Airway epithelial cell (primary cell): ENCODE results near the gene TAS2R14. TPM values are rescaled to one million over a fixed set of nuclear protein-coding genes. Genes with fewer than 3 reads are reported as not detected.

Experiments
- total RNA-seq: library from RNA; depleted of rRNA; stranded (reverse); fragments of >200 nt; gene quantifications from 2 replicates; pipeline ENCODE4 v1.2.3, GENCODE V29; 2015

Gene TAS2R14
- 0.28 TPM in 1 of 2 replicates, not detected in the other for total RNA-seq

DNA sequence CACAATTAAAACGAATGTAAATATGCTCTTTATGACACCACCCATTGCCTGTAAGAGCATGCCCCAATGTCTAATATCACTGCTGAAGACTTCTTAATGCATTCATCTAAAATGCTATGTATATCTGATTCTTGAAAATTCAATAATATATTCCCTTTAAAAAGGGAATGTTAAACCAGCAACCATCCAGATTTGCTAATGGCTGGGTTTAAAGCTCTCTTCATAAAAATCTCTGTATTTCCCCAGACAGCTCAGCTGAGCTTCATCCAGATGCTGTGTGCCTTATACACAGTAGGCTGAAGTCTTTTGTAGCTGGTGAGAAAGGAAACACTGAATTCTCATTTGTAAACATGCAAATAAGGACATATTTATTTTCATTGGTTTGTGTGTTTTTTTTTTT is at the start of gene TAS2R14:
TAS2R14 (minus strand) TSS at position 101 of the 400 bp plus-strand sequence; CDS start at position 45, 56 bp downstream.

DNA sequence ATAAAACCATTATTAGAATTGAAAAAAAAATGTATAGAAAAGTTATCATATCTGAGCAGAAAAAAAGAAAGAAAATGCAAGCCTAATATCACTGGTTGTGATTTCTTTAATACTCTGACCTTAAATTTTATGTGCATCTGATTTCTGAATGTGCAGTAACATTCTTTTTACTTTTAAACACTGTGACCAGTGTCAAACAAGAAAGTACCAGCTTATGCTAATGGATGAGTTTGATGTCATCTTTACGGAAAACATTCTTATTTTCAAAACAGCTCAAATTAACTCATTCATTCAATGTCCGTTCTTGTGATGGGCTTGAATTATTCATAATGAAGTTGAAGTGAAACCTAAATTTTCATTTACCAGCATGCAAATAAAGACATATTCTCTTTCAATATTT is 47.7 kb upstream of the TAS2R14 start, which contains the start of gene TAS2R50:
TAS2R50 (minus strand) TSS at position 101 of the 400 bp plus-strand sequence; CDS start at position 49, 52 bp downstream.

GRCh38 chr12:10928746-10929286 is 10.2 kb downstream of the TAS2R14 start, which contains the start of gene PRH2:
TSS of gene PRH2 (plus strand) at chr12:10929236. CDS start at chr12:10929274, 38 bp downstream.

GRCh38 chr12:10909462-10909861 is 29.6 kb downstream of the TAS2R14 start, which contains the start of gene TAS2R13:
TSS of gene TAS2R13 (minus strand) at chr12:10909562. CDS start at chr12:10909298, 264 bp downstream.

Other genes starting within 250 kb of the TAS2R14 start
- 371 and 373 TPM in 2 replicates for gene YBX3, start 215.9 kb downstream of the TAS2R14 start, total RNA-seq
- gene TAS2R7, start 136.6 kb downstream of the TAS2R14 start, total RNA-seq = not detected in 2 replicates
- not detected in 2 replicates for gene TAS2R8, start 132.0 kb downstream of the TAS2R14 start, total RNA-seq
- not detected in 2 replicates for gene TAS2R9, start 129.1 kb downstream of the TAS2R14 start, total RNA-seq
- 0.14 TPM in 1 of 2 replicates, not detected in the other for gene TAS2R10, start 112.9 kb downstream of the TAS2R14 start, total RNA-seq
- gene PRR4, start 89.8 kb downstream of the TAS2R14 start, total RNA-seq = 1.6 TPM in 1 of 2 replicates, not detected in the other
- 1.5 and 2.4 TPM in 2 replicates for gene PRH1, start 55.0 kb downstream of the TAS2R14 start, total RNA-seq
- gene TAS2R13, start 29.7 kb downstream of the TAS2R14 start, total RNA-seq = 0.14 TPM in 1 of 2 replicates, not detected in the other
- gene PRH2, start 10.0 kb downstream of the TAS2R14 start, total RNA-seq = not detected in 2 replicates
- gene TAS2R50, start 47.6 kb upstream of the TAS2R14 start, total RNA-seq = 0.23 and 0.56 TPM in 2 replicates
- gene TAS2R20, start 59.0 kb upstream of the TAS2R14 start, total RNA-seq = 0.21 TPM in 1 of 2 replicates, not detected in the other
- gene TAS2R19, start 83.4 kb upstream of the TAS2R14 start, total RNA-seq = 0.65 TPM in 1 of 2 replicates, not detected in the other
- gene TAS2R31, start 92.1 kb upstream of the TAS2R14 start, total RNA-seq = 0.99 TPM in 1 of 2 replicates, not detected in the other
- not detected in 2 replicates for gene TAS2R46, start 123.0 kb upstream of the TAS2R14 start, total RNA-seq
- gene TAS2R43, start 153.1 kb upstream of the TAS2R14 start, total RNA-seq = 0.28 TPM in 1 of 2 replicates, not detected in the other
- gene TAS2R30, start 195.4 kb upstream of the TAS2R14 start, total RNA-seq = 0.56 TPM in 1 of 2 replicates, not detected in the other
- gene SMIM10L1, start 231.9 kb upstream of the TAS2R14 start, total RNA-seq = 4.2 and 5.3 TPM in 2 replicates
- not detected in 2 replicates for gene TAS2R42, start 247.7 kb upstream of the TAS2R14 start, total RNA-seq